Hepatocyte (in vitro differentiated cells): ENCODE data around the gene NOXRED1. TPM values are rescaled to one million over a fixed set of nuclear protein-coding genes. Genes with fewer than 3 reads are reported as not detected.
A peak's percentile ranks its signal among the peaks of the same experiment; 100 is the strongest.

ENCODE experiments used
- DNase-seq: peaks from one replicate; pipeline ENCODE4 v3.0.0-alpha.2; 2016; ENCODE audit warnings: low spot score
- H2AFZ ChIP-seq: fragments of 200-600 bp; sonication (generic); 2 replicates; pipeline ENCODE4 v1.6.0; 2016; ENCODE audit warnings: antibody characterized with exemption, mild to moderate bottlenecking
- H3K27ac ChIP-seq: fragments of 200-600 bp; sonication (generic); 2 replicates; pipeline ENCODE4 v1.5.1; 2016; ENCODE audit warnings: mild to moderate bottlenecking
- H3K27me3 ChIP-seq: fragments of 200-600 bp; sonication (generic); 2 replicates; pipeline ENCODE4 v1.6.1; 2016
- H3K36me3 ChIP-seq: fragments of 200-600 bp; sonication (generic); replicated peaks from 2 replicates; pipeline ENCODE4 v1.5.1; 2016; ENCODE audit warnings: low read depth; ENCODE audit not compliant: insufficient read depth
- H3K4me1 ChIP-seq: fragments of 200-600 bp; sonication (generic); 2 replicates; pipeline ENCODE4 v1.5.1; 2016; ENCODE audit warnings: mild to moderate bottlenecking, moderate library complexity; ENCODE audit not compliant: insufficient read depth
- H3K4me2 ChIP-seq: fragments of 200-600 bp; sonication (generic); 2 replicates; pipeline ENCODE4 v1.6.0; 2016
- H3K4me3 ChIP-seq: fragments of 200-600 bp; sonication (generic); 2 replicates; pipeline ENCODE4 v1.5.1; 2016; ENCODE audit warnings: mild to moderate bottlenecking
- H3K79me2 ChIP-seq: fragments of 200-600 bp; sonication (generic); 2 replicates; pipeline ENCODE4 v1.6.0; 2017; ENCODE audit warnings: mild to moderate bottlenecking
- H3K9me2 ChIP-seq: fragments of 200-600 bp; sonication (generic); replicated peaks from 2 replicates; pipeline ENCODE4 v1.6.0; 2017; ENCODE audit warnings: mild to moderate bottlenecking; ENCODE audit not compliant: insufficient read depth
- H3K9me3 ChIP-seq: fragments of 200-600 bp; sonication (generic); 2 replicates; pipeline ENCODE4 v1.5.1; 2016; ENCODE audit warnings: low read depth, mild to moderate bottlenecking
- H4K20me1 ChIP-seq: fragments of 200-600 bp; sonication (generic); 2 replicates; pipeline ENCODE4 v1.6.0; 2016; ENCODE audit warnings: mild to moderate bottlenecking; ENCODE audit not compliant: insufficient read depth, poor library complexity, severe bottlenecking
- EZH2 ChIP-seq: fragments of 200-600 bp; sonication (generic); IDR thresholded peaks from 2 replicates; pipeline ENCODE4 v1.6.1; 2016; ENCODE audit warnings: antibody characterized with exemption, mild to moderate bottlenecking, borderline replicate concordance
- EZH2phosphoT487 ChIP-seq: fragments of 200-600 bp; sonication (generic); IDR thresholded peaks from one replicate; pipeline ENCODE4 v1.6.1; 2018; ENCODE audit warnings: antibody characterized with exemption, mild to moderate bottlenecking, low read depth, moderate library complexity; ENCODE audit not compliant: unreplicated experiment, severe bottlenecking
- WGBS: methylation state at CpG from one replicate; pipeline ENCODE4 v1.1.6; 2016; ENCODE audit warnings: low lambda C conversion rate; ENCODE audit errors: missing lambda C conversion rate; 5-methylcytosine and 5-hydroxymethylcytosine counted together
- polyA plus RNA-seq: library from polyadenylated mRNA; unstranded; fragments of >200 nt; fragmentation: Nextera tagmentation; extraction: Ambion mirVana; gene quantifications from 2 replicates; pipeline ENCODE4 v1.2.1, GENCODE V29; 2016
- total RNA-seq: library from RNA; depleted of rRNA; stranded (reverse); fragments of >200 nt; gene quantifications from 2 replicates; pipeline ENCODE4 v1.2.3, GENCODE V29; 2014
- TF ChIP-seq, protein P1 (sequence below): fragments of 200-600 bp; sonication (generic); IDR thresholded peaks from 2 replicates; pipeline ENCODE4 v1.5.1; 2016; ENCODE audit warnings: antibody characterized with exemption, mild to moderate bottlenecking; ENCODE audit not compliant: poor library complexity

NOXRED1 gene
- total and polyA plus RNA-seq, 2 experiments from 2014 or later, result 0.10 to 0.13 TPM

DNA sequence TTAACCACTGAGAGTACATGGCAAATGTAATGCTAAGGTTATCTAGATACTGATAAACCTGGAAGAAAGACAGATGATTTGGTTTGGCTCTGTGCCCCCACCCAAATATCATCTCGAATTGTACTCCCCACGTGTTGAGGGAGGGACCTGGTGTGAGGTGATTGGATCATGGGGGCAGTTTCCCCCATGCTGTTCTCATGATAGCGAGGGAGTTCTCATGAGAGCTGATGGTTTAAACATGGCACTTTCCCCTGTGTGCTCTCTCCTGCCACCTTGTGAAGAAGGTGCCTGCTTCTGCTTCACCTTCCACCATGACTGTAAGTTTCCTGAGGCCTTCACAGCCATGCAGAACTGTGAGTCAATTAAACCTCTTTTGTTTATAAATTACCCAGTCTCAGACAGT lies 14.2 kb downstream of the NOXRED1 start:
- Histone ChIP-seq H3K27ac (no peak overlapping the region), H3K4me1 (no peaks in the 10 kb centered on the region), H3K36me3 (no peaks in the 10 kb centered on the region), H2AFZ (no peak overlapping the region), H4K20me1 (no peaks in the 10 kb centered on the region), H3K79me2 (no peaks in the 10 kb centered on the region), H3K4me2 (no peak overlapping the region), H3K27me3 (no peaks in the 10 kb centered on the region), H3K9me3 (no peaks in the 10 kb centered on the region), H3K4me3 (no peak overlapping the region), H3K9me2 (no peaks in the 10 kb centered on the region)
- TF ChIP-seq, protein P1, sequence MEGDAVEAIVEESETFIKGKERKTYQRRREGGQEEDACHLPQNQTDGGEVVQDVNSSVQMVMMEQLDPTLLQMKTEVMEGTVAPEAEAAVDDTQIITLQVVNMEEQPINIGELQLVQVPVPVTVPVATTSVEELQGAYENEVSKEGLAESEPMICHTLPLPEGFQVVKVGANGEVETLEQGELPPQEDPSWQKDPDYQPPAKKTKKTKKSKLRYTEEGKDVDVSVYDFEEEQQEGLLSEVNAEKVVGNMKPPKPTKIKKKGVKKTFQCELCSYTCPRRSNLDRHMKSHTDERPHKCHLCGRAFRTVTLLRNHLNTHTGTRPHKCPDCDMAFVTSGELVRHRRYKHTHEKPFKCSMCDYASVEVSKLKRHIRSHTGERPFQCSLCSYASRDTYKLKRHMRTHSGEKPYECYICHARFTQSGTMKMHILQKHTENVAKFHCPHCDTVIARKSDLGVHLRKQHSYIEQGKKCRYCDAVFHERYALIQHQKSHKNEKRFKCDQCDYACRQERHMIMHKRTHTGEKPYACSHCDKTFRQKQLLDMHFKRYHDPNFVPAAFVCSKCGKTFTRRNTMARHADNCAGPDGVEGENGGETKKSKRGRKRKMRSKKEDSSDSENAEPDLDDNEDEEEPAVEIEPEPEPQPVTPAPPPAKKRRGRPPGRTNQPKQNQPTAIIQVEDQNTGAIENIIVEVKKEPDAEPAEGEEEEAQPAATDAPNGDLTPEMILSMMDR, result peak; percentile 39
- TF ChIP-seq EZH2, result no peak
- peak; percentile 37 for DNase-seq
- 15% methylated on average over 3 of the region's 3 CpGs for WGBS

DNA sequence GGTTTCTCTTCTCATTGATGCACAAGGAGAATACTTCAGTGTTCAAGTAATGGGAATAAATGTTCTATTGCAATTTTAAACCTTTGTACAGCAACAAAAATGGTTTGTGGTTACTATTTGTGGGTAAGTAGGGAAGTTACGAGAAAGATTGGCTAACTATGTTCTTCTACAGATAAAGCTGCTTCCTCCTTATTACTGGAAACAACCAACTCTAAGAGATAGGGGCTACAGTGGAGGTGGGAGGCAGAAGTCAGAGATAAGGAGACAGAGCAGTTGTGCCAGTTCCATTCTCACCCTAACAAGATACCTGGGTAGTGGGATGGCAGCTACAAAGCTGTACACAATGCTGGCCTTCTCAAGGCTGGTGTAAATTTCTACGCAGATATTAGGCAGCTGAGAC lies 16.2 kb downstream of the NOXRED1 start:
- Histone ChIP-seq H3K4me2 (no peak overlapping the region), H3K4me1 (no peaks in the 10 kb centered on the region), H3K27me3 (no peaks in the 10 kb centered on the region), H4K20me1 (no peaks in the 10 kb centered on the region), H2AFZ (no peak overlapping the region), H3K36me3 (no peaks in the 10 kb centered on the region), H3K9me3 (no peaks in the 10 kb centered on the region), H3K27ac (peak overlapping the region; percentile 34), H3K9me2 (no peaks in the 10 kb centered on the region), H3K4me3 (no peak overlapping the region), H3K79me2 (no peaks in the 10 kb centered on the region)
- TF ChIP-seq EZH2phosphoT487 (no peak), EZH2 (no peak)
- TF ChIP-seq, protein P1, result no peak
- no peak for DNase-seq
- 86% methylated on average over 2 of the region's 2 CpGs for WGBS

DNA sequence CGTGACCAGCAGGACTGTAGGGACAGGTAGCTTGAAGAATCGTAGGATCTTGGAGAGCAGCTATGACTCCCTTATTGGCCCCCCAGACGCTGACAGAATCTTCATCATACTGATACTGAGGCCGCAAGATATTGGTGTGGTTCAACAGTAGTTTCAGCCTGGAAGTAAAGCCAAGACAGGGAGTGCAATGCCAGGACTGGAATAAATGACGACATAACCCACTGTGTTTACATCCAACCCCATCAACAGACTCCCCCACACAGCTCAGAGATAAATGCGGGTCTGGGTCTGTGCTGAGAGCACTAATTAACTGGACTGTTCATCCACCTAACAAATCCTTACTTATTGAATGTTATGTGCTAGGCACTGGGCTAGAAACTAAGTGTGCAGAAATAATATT lies 16.6 kb downstream of the NOXRED1 start:
- H3K4me3 ChIP-seq, result no peak overlapping the region
- DNase-seq, result peak; percentile 11
- no peak overlapping the region for H3K4me2 ChIP-seq
- 76% methylated on average over 6 of the region's 6 CpGs for WGBS
- H3K4me1 ChIP-seq, result no peaks in the 10 kb centered on the region
- no peaks in the 10 kb centered on the region for H3K9me3 ChIP-seq
- no peaks in the 10 kb centered on the region for H3K9me2 ChIP-seq
- peak overlapping the region; percentile 34 for H3K27ac ChIP-seq
- H3K79me2 ChIP-seq, result no peaks in the 10 kb centered on the region
- no peak for TF ChIP-seq EZH2phosphoT487
- TF ChIP-seq, protein P1, result no peak
- no peak for TF ChIP-seq EZH2
- H2AFZ ChIP-seq, result no peak overlapping the region
- no peaks in the 10 kb centered on the region for H3K36me3 ChIP-seq
- H3K27me3 ChIP-seq, result no peaks in the 10 kb centered on the region
- H4K20me1 ChIP-seq, result no peaks in the 10 kb centered on the region

DNA sequence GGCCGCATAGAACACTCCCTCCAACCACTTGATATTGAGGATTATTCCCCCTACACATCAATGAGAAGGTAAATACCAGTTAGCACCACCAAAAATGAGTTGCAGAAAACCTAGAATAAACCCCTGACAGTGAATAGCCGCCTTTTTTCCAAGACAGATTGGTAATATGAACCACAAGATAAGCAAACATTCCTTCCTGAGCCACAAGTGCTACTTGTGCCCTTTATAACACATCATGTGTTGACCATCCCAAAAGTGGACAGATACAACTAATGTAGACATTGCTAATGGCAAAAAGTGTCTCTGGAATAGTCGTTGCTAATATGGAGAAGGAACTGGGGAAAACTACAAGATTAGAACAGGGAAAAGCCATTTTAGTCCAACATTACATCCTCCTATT lies 17.2 kb downstream of the NOXRED1 start:
- no peak overlapping the region for H3K27ac ChIP-seq
- no peak for TF ChIP-seq EZH2
- TF ChIP-seq EZH2phosphoT487, result no peak
- TF ChIP-seq, protein P1, result no peak
- H3K27me3 ChIP-seq, result no peaks in the 10 kb centered on the region

More for the DNA sequence above, 17.2 kb downstream of the NOXRED1 start:
- Histone ChIP-seq H3K79me2 (no peaks in the 10 kb centered on the region), H3K4me1 (no peaks in the 10 kb centered on the region), H3K9me2 (no peaks in the 10 kb centered on the region), H3K36me3 (no peaks in the 10 kb centered on the region), H3K4me2 (no peak overlapping the region), H4K20me1 (no peaks in the 10 kb centered on the region), H2AFZ (no peak overlapping the region), H3K4me3 (no peak overlapping the region), H3K9me3 (no peaks in the 10 kb centered on the region)
- WGBS, result 73% methylated on average over 3 of the region's 3 CpGs
- no peak for DNase-seq
